HG03439 (cell line): ENCODE measurements around the gene APC2.

Source experiments
- ATAC-seq: cut with Tn5 transposase; IDR thresholded peaks from one replicate; pipeline ENCODE4 v1.9.1; 2021; ENCODE audit warnings: mild to moderate bottlenecking, moderate library complexity; ENCODE audit not compliant: unreplicated experiment

Gene APC2

GRCh38 chr19:1449467-1450442 lies at the start of gene APC2:
Gene APC2, plus strand, starts transcription at chr19:1450121. Its CDS starts 2,881 bp downstream, at chr19:1453002.
- no peak for ATAC-seq

- no peak for ATAC-seq
Measured at GRCh38 chr19:1400281-1401137, 49.4 kb upstream of the APC2 start.

GRCh38 chr19:1401138-1401888 lies 48.6 kb upstream of the APC2 start, which contains the start of gene GAMT:
Gene GAMT, minus strand, starts transcription at chr19:1401542. Its CDS starts 66 bp downstream, at chr19:1401476.
- no peak for ATAC-seq

- ATAC-seq, result no peak
Measured at GRCh38 chr19:1401889-1402217, 48.1 kb upstream of the APC2 start.

- no peak for ATAC-seq
Measured at GRCh38 chr19:1402411-1403070, 47.4 kb upstream of the APC2 start.

GRCh38 chr19:1406774-1407527 lies 43.0 kb upstream of the APC2 start:
- ATAC-seq, result peak; percentile 70

GRCh38 chr19:1407528-1408299 lies 42.2 kb upstream of the APC2 start, which contains the start of gene DAZAP1:
Gene DAZAP1, plus strand, starts transcription at chr19:1407586. Its CDS starts 188 bp downstream, at chr19:1407774.
- peak; percentile 25 for ATAC-seq

GRCh38 chr19:1408300-1409203 lies 41.4 kb upstream of the APC2 start:
- no peak for ATAC-seq

- ATAC-seq, result no peak
Measured at GRCh38 chr19:1409204-1410005, 40.5 kb upstream of the APC2 start.

- ATAC-seq, result no peak
Measured at GRCh38 chr19:1410136-1410786, 39.7 kb upstream of the APC2 start.

- ATAC-seq, result no peak
Measured at GRCh38 chr19:1410789-1411188, 39.1 kb upstream of the APC2 start.

- no peak for ATAC-seq
Measured at GRCh38 chr19:1411255-1412191, 38.4 kb upstream of the APC2 start.

- ATAC-seq, result no peak
Measured at GRCh38 chr19:1412323-1412923, 37.5 kb upstream of the APC2 start.

GRCh38 chr19:1412995-1413800 lies 36.7 kb upstream of the APC2 start:
- ATAC-seq, result no peak
